ENCODE data around the gene ATOSA.
A peak's percentile ranks its signal among the peaks of the same experiment; 100 is the strongest.

ATOSA gene

GRCh38 chr15:52717924-52718323 lies 38.7 kb upstream of the ATOSA start:
- TF ChIP-seq MYC (IDR thresholded peaks at IDR 0.05; ENCODE audit: low read depth, low read length) (no peak), CTCF (IDR thresholded peaks at IDR 0.05; ENCODE audit: low read depth, low read length) (no peak), POLR2A (IDR thresholded peaks at IDR 0.05; ENCODE audit: extremely low read depth, insufficient read length) (no peak)
- TF ChIP-seq, protein P1, sequence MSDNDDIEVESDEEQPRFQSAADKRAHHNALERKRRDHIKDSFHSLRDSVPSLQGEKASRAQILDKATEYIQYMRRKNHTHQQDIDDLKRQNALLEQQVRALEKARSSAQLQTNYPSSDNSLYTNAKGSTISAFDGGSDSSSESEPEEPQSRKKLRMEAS (IDR thresholded peaks at IDR 0.05; ENCODE audit: low read depth, low read length): no peak
- no peak overlapping the region for H3K4me3 ChIP-seq (ENCODE audit: low read depth, low read length)
- no peak for DNase-seq (ENCODE audit: low read depth)

- DNase-seq (ENCODE audit: low read depth): no peak
- no peak overlapping the region for H3K4me3 ChIP-seq (ENCODE audit: low read depth, low read length)
- TF ChIP-seq, protein P1 (IDR thresholded peaks at IDR 0.05; ENCODE audit: low read depth, low read length): no peak
- no peak for TF ChIP-seq MYC (IDR thresholded peaks at IDR 0.05; ENCODE audit: low read depth, low read length)
- no peak for TF ChIP-seq POLR2A (IDR thresholded peaks at IDR 0.05; ENCODE audit: extremely low read depth, insufficient read length)
- TF ChIP-seq CTCF (IDR thresholded peaks at IDR 0.05; ENCODE audit: low read depth, low read length): no peak
These were observed 38.3 kb upstream of the ATOSA start for GRCh38 chr15:52717481-52717880.

DNA sequence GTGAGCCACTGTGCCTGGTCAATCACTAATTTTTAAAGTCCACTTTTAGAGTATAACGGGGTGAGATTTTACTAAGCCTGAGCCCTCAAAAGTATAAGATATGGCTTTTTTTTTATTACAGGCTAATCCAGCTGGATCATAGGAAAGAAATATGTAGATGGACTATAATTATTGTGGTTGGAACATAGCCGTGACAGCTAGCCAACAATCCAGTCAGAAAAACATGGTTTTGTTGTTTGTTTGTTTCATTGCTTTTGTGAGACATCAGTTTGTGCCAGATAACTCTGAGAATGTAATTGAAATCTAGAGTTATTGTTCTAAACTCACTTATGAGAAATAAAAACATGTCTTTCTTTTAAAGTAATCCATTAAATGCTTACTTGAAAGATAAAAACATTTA lies 37.3 kb upstream of the ATOSA start:
- no peak for DNase-seq (ENCODE audit: low read depth)
- TF ChIP-seq, protein P1 (IDR thresholded peaks at IDR 0.05; ENCODE audit: low read depth, low read length): no peak
- no peak for TF ChIP-seq MYC (IDR thresholded peaks at IDR 0.05; ENCODE audit: low read depth, low read length)
- TF ChIP-seq POLR2A (IDR thresholded peaks at IDR 0.05; ENCODE audit: extremely low read depth, insufficient read length): no peak
- no peak for TF ChIP-seq CTCF (IDR thresholded peaks at IDR 0.05; ENCODE audit: low read depth, low read length)
- no peak overlapping the region for H3K4me3 ChIP-seq (ENCODE audit: low read depth, low read length)

DNA sequence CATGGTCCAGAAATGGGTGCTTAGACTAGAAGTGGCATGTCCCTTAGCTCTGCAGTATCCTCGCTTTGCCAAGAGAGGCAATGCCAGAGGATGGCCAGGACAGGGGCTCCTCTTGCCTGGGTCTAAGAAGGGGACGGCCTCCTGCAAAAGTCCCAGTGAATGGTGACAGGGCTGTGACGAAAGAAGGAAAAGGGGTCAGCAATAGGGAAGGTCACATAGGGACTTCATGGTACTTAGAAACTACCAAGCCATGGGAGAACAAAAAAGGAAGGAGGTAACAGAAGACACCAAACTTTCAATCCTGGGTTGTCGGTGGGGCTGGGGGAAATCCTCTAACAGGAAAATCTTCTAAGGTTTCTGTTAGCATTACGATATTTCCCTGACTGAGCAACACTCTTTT lies 36.2 kb upstream of the ATOSA start:
- TF ChIP-seq CTCF (IDR thresholded peaks at IDR 0.05; ENCODE audit: low read depth, low read length): no peak
- no peak for TF ChIP-seq POLR2A (IDR thresholded peaks at IDR 0.05; ENCODE audit: extremely low read depth, insufficient read length)
- TF ChIP-seq, protein P1 (IDR thresholded peaks at IDR 0.05; ENCODE audit: low read depth, low read length): no peak
- TF ChIP-seq MYC (IDR thresholded peaks at IDR 0.05; ENCODE audit: low read depth, low read length): no peak
- no peak for DNase-seq (ENCODE audit: low read depth)
- H3K4me3 ChIP-seq (ENCODE audit: low read depth, low read length): no peak overlapping the region

DNA sequence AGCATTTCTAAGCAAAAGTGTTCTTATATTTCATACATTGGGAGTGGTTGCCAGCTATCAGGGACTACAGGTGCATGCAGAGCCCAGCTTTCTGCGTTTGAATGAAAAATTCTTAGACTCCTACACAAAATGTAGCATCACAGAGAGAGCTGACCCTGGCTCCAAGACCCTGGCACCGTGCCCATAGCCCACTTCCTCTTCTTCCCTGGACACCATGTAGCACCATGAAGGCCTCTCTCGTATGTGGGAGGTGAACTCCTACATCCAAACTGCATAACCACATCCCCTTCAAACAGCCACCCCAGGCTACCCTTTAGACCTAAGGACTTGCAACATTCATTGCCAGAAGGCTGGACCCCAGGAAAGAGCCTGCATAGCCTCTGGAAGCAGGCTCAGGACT lies 35.8 kb upstream of the ATOSA start:
- peak; percentile 95 for DNase-seq (ENCODE audit: low read depth)

More for the DNA sequence above, 35.8 kb upstream of the ATOSA start:
- H3K4me3 ChIP-seq (ENCODE audit: low read depth, low read length): no peak overlapping the region
- TF ChIP-seq POLR2A (IDR thresholded peaks at IDR 0.05; ENCODE audit: extremely low read depth, insufficient read length): no peak
- no peak for TF ChIP-seq MYC (IDR thresholded peaks at IDR 0.05; ENCODE audit: low read depth, low read length)
- TF ChIP-seq CTCF (IDR thresholded peaks at IDR 0.05; ENCODE audit: low read depth, low read length): no peak
- TF ChIP-seq, protein P1 (IDR thresholded peaks at IDR 0.05; ENCODE audit: low read depth, low read length): no peak
